NOMO-1 (cell line): ENCODE results near the gene EML6.

ENCODE experiments used
- DNase-seq, 2 experiments: peaks; one replicate each; lab custom pipeline; 2025; ENCODE audit not compliant: unreplicated experiment in 2 of 2; lab: John Stamatoyannopoulos, UW

The EML6 gene

DNA sequence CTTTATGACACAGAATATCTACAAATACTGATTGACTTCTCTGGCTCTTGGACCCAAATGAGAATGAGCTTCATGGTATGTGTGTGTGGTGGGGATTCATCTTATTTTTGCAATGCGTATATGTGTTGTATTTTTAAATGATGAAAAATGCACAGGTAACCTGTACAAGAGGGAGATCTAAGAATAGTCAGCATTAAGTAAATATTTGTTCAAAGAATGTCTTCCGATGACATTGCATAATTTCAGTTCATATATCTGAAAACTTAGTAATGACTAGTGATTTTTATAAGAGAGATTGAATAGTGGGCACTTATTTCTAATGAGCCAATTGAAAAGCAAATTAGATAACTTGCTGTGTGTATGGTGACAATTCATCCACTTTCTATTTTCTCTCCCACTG lies 66.4 kb downstream of the EML6 start:
- DNase-seq = no peak

DNA sequence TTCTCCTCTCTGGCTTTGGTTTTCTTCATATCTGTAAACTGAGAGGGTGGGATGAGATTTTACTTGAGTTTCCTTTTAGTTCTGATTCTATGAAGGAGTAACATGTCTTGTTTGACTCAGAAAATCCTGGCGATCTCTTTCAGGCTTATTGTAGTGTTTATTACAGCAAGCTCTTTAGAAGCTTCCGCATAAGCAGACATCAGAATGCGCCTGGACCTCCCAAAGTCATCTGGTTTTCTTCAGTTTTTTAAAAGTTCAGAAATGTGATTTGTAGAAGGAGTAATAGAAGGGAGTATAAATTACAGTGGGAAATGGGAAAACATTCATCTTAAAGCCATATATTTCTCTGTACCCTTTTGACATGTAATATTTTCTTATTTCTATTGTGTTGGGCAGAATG lies 68.4 kb downstream of the EML6 start:
- no peak for DNase-seq

- DNase-seq = no peak
Measured at GRCh38 chr2:54797307-54797706, 73.8 kb downstream of the EML6 start.

DNA sequence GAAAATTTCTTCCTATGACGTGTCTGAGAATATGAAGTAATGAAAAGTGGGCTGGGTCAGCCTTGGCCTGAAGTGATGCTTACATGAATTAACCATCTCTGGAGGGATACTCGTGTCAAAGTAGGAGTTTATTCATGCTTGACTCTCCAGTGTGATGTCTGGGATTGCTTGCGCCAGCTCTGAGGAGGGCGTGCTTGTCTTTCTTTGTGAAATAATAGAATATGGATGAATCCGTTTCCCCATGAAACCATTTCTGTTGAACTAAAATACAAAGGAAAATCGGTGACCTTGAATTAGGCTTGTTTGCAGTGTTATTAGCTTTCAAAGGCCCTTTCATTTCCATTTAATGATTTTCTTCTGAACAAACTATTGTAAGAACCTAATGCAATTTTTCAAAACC lies 77.9 kb downstream of the EML6 start:
- no peak for DNase-seq

GRCh38 chr2:54803783-54804751 lies 80.6 kb downstream of the EML6 start:
- no peak for DNase-seq

DNA sequence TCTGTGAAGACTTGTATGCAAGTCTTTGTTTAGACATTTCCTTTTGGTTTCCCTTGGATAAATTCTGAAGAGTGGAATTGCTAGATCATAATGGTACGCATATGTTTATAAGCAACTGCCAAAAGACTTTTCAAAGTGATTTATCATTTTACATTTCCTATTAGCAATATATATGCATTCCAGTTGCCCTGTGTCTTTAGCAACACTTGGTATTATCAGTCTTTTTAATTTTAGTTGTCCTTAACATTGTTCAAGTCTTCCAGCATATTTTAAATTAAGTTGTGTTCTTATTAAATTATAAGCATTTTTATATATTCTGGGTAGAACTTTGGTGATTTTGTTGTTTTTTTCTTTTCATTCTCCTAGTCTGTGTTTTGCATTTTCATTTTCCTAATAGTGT lies 81.8 kb downstream of the EML6 start:
- DNase-seq = no peak

DNA sequence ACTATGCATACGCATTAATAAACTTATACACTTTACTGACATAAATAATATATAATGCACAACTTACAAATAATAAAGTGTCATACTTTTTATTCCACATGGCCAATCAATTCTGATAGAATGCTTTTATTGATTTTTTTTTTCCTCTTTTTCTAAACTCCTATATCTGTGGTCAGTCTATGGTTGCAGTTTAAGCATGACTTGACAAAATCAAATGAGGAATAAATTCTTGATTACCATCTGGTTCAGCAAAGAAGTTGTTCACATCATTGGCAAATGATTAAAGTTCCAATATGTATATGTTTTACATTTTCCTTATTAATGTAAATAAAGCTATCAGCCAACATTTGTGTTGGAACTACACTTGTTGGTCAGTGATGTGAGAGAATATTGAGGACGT lies 83.5 kb downstream of the EML6 start:
- no peak for DNase-seq

- DNase-seq = no peak
Measured at GRCh38 chr2:54808661-54809060, 85.2 kb downstream of the EML6 start.

GRCh38 chr2:54809819-54810218 lies 86.4 kb downstream of the EML6 start:
- DNase-seq = no peak

DNA sequence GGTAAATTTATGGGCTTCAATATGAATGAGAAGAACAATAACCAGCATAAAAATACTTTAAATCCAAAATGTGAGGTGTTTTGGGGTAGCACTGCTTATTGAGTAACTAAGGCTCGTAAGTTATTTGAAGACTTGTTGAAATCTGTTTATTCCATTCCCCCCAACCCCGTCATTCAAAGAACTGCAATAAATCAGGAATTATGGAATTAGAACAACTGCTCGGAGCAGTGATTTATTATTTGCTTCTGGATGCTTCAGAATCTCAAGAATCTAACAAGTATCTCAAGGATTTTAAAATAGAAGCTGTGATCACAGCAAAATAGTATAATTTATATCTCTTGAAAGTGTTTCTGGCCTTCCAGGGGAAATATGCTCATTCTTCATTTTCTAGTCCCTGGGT lies 86.8 kb downstream of the EML6 start:
- DNase-seq = no peak

GRCh38 chr2:54813584-54813983 lies 90.1 kb downstream of the EML6 start:
- no peak for DNase-seq

GRCh38 chr2:54814389-54815147 lies 91.1 kb downstream of the EML6 start:
- DNase-seq = no peak

DNA sequence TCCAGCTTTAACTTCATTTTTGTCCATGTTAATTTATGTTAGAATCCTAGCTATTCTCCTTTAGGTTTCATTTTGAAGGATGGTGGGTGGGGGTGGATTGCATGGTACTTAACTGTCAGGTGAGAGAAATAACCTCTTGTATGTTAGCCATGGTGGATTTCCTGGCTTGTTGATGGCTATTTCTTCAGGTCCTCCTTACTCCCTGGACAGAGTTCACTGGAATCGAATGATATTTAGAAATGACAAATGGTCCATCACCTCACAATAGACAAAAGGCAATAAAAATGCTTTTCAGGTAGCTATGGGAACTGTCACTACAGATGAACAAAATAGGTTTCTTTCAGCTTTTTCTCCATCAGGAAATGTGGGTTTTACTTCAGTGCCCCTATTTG lies 91.7 kb downstream of the EML6 start:
- no peak for DNase-seq

DNA sequence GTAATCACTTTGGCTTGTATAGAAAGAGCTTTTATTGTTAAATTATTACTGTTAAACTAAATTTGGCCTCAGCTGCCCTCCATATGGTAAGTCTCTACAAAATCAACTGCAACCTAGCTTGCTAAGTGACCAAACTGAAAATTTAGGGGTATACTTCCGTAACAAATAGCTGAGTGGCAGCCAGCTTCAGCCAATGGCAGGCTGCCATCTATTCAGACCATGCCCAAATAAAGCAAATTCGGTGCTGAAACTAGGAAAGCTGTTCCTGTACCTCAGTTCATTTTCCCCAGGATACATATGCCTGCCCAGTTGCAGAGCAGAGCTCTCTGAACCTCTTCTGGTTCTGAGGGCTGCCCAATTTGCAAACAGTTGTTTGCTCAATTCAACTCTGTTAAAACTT lies 94.8 kb downstream of the EML6 start:
- no peak for DNase-seq

DNA sequence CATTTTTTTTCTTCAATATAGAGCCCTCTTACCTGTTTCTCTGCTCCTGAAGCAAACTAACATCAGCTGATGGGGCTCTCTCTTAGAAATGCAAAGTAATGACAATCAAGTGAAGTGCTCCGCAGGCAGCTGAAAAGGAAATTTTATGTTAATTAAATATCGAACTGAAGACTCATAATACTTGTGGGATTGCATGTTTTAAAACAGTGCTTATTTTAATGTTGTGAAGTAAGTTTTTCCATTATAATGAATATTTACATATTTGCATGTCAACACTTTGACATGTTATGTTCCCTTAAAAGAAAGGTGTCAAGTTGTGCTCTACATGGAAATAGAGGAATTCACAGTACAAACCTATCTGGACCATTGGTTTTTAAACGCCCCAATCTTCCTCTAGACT lies 97.1 kb downstream of the EML6 start:
- DNase-seq = no peak

GRCh38 chr2:54824567-54824966 lies 101.1 kb downstream of the EML6 start:
- DNase-seq = no peak

DNA sequence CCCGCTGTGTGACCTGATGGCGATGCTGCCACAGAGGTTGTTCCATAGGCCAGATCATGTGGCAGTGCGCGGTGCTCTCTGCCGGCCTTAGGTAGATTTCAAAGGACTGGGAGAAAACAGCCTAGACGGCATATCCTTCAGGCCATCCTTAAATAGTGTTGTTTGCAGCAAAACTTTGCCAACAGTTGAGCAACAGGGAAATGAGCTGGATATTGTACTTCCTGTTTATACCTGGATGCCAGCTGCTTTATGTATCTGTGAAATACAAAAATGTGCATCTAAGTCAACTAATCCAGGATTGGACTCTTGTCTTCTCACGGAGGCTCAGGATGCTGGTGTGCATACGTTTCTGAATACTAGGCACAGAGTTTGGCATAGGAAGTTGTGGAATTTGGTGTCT lies 107.1 kb downstream of the EML6 start:
- DNase-seq = no peak

- no peak for DNase-seq
Measured at GRCh38 chr2:54831480-54831879, 108.0 kb downstream of the EML6 start.

- no peak for DNase-seq
Measured at GRCh38 chr2:54834721-54835120, 111.3 kb downstream of the EML6 start.

DNA sequence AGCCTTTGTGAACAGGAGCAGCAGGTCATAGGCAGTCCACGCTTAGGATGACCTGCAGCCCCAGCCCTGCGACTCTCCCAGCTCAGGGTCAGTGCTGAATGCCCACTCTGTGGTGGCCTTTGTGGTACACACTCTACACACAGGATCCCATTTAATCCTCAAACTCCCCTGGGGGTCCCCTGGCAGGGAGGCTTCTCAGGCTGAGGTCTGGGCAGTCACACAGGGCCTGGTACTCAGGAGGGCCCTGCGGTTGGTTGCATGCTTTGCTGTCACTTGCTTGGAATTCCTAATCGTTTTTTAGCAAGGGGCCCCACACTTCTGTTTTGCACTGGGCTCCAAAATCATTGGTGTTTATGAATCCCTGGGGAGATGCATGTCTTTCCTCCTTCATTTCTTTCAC lies 113.0 kb downstream of the EML6 start:
- no peak for DNase-seq

DNA sequence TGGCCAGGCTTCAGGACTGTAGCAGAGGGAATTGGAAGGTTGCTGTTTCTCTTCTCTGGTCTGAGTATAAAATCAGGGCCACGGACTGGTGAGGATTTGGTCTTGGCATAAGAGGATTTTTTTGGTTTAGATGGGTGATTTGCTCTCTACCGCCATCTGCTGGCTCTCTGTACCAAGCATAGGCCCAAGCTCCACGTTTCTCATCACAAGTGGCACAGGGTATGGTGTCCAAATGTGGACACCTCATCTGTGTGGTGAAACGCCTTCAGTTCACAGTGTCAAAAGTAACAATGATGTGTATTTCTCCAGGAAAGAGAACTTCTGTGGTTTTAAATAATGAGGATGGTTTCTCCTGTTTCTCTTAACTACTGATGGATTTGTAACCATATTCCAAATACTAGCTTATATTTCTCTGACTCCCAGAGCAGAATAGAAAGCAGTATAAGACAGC lies 115.1 kb downstream of the EML6 start:
- peak; percentile 12 to 46 for DNase-seq
